Left lobe of liver (tissue), 2 donors: Measurements from ENCODE around the gene ARF5. TPM values are rescaled to one million over a fixed set of nuclear protein-coding genes. Genes with fewer than 3 reads are reported as not detected.
A peak's percentile ranks its signal among the peaks of the same experiment; 100 is the strongest.
"Not testable (repeated sequence)": the region's sequence is repeated elsewhere in the genome, so short reads cannot be mapped to it uniquely, and the experiment has no call there.

ENCODE experiments used
- ATAC-seq: fragments of 200-7000 bp; cut with Tn5 transposase; one replicate; pipeline ENCODE4 v1.9.1; 2020; ENCODE audit warnings: mild to moderate bottlenecking, moderate library complexity
- DNase-seq: peaks from one replicate; pipeline ENCODE4 v3.0.0-alpha.2; 2020; ENCODE audit warnings: low spot score
- total RNA-seq: library from RNA; stranded (reverse); gene quantifications from one replicate; pipeline ENCODE4 v1.2.1, GENCODE V29; 2021
- donor health status: DM: no; HTN: no; CAD: no; lungs with moderate emphysema.
- donor health status: DM: no; HTN: yes; CAD: no.

ARF5 gene
- total RNA-seq, result 51.9 TPM

- peak; percentile 94 for DNase-seq
- ATAC-seq, result peak; percentile 91
These were observed at the start of gene ARF5 for GRCh38 chr7:127588019-127588696. ARF5 (plus strand) TSS chr7:127588411; CDS start chr7:127588499, 88 bp downstream.

GRCh38 chr7:127539116-127539515 is 49.1 kb upstream of the ARF5 start:
- ATAC-seq (no peak), DNase-seq (no peak)

DNA sequence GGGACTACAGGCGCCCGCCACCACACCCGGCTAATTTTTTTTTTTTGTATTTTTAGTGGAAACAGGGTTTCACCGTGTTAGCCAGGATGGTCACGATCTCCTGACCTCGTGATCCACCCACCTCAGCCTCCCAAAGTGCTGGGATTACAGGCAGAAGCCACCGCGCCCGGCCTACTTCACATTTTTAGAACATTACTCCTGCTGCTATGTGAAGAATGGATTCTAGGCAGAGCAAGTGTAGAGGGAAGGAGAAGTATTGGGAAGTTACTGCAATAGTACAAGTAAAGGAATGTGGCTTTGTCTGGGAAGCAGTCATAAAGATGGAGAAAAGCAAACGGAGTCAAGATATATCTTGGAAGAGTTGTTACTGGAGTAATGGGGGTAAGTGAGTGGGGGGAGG is 47.8 kb upstream of the ARF5 start:
- not testable (repeated sequence) for ATAC-seq, DNase-seq

DNA sequence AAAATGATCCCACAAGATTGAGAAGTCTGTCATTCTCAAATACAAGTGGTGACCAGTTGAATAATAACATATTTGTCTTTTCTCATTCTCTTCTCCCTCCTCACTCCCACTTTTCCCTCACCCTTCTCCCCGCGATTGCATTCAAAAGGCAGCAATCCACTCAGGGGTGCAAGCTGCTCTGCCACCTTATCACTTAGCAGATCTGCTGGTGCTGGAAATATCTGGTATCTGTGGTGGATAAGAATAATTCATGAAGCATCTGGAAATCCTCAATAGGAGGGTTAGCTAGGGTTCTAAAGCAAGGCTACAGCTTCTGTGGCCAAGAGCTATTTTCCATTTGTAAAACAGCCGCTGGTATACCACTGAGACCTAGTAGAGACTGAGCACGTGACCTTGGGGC is 46.7 kb upstream of the ARF5 start:
- DNase-seq (no peak), ATAC-seq (no peak)

- ATAC-seq, result no peak
- no peak for DNase-seq
These were observed 41.9 kb upstream of the ARF5 start for GRCh38 chr7:127546313-127546712.

DNA sequence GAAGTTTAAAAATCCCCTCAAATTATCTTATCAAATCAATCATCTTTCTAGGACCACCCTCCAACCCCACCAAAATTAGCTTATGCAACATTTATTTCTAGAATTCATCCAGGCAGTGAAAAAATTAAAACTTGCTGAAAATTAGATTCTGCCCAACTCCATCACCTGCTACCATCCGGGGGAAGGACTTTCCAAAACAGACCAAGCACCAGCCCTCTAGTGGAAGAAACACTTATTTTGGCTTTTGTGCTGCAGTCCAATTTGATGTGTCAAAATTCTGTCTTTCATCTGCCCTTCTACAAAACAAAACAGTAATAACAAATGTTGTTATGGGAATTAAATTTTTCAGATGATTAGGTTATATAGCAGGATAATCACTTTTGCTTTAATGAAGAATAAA is 38.0 kb upstream of the ARF5 start:
- DNase-seq (no peak), ATAC-seq (no peak)

- ATAC-seq, result no peak
- DNase-seq, result no peak
These were observed 36.3 kb upstream of the ARF5 start for GRCh38 chr7:127551941-127552340.

GRCh38 chr7:127556404-127556803 is 31.8 kb upstream of the ARF5 start:
- no peak for ATAC-seq
- no peak for DNase-seq

GRCh38 chr7:127557803-127558202 is 30.4 kb upstream of the ARF5 start:
- DNase-seq (no peak), ATAC-seq (peak; percentile 64)

- no peak for DNase-seq
- ATAC-seq, result no peak
These were observed 22.0 kb upstream of the ARF5 start for GRCh38 chr7:127566242-127566641.

DNA sequence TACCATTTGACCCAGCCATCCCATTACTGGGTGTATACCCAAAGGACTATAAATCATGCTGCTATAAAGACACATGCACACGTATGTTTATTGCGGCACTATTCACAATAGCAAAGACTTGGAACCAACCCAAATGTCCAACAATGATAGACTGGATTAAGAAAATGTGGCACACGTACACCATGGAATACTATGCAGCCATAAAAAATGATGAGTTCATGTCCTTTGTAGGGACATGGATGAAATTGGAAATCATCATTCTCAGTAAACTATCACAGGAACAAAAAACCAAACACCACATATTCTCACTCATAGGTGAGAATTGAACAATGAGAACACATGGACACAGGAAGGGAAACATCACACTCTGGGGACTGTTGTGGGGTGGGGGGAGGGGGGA is 20.2 kb upstream of the ARF5 start:
- not testable (repeated sequence) for ATAC-seq, DNase-seq

DNA sequence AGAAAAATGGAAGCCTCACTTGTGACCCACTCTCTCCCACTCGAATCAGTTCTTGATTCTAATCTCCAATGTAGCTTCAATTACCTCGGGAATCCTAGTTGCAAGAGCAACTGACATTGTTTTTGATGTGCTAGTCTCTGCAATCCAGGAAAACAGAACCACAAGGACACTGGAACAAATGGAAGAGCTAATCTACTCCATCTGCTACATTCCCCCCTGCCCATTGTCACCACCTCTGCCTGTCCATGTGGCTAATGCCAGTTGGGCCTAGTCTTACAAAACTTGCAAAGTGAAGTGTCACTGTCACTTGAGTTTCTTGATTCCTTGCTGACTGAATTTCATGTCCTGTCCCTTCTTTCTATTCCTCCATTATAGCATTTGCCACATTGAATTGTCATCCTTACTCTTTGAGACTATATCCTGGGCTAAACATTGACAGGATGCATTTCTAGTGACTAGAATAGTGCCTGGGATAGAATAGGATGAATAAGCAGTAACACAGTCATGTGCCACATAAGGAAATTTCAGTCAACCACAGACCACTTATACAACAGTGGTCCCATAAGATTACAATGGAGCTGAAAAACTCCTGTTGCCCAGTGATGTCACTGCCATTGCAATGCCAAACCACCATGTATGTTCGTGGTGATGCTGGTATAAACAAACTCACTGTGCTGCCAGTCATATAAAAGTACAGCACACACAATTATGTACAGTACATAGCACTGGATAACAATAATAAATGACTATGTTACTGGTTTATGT is 16.3 kb upstream of the ARF5 start:
- DNase-seq (no peak), ATAC-seq (no peak)

GRCh38 chr7:127578036-127578684 is 10.1 kb upstream of the ARF5 start:
- no peak for DNase-seq
- no peak for ATAC-seq

GRCh38 chr7:127578711-127579275 is 9.4 kb upstream of the ARF5 start:
- no peak for ATAC-seq

DNA sequence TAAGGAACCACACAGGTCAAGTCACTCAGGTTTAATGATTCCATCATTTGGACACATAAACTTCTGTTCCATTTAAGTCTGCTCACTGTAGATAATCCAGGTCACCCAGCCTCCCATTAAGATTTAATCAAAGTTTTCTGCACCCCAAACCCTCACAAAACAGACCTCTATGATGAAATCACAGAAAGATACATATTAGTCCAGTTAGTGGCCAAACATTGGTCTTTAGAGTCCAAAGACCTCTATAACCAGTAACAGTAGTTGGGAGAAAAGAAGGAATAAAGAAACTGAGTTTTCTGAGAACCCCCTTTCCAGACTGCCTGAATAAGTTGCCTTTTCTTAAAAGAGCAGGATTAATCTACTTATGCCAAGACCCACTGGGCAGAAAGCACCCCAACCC is 7.6 kb upstream of the ARF5 start:
- ATAC-seq, result no peak
- no peak for DNase-seq

More at GRCh38 chr7:127578711-127579275, 9.4 kb upstream of the ARF5 start:
- DNase-seq, result no peak

DNA sequence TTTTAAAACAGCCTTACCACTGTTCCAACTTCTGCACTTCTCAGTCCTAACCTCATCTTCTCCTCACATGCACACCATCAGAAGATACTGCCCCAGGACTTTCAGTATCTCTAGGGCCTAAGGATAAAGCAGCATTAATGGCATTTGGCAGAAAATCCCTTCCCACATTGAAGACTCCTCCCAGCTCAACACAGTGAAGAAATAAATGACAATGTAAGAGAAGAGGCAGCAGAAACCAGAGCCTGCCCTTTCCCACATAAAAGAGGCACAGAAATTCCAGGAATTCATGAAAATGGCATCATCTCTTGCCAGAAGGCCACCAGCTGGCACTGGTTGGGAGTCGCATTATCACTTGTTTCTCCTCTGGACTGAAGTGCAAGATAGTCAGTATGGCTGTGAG is 6.5 kb upstream of the ARF5 start:
- DNase-seq, result no peak

DNA sequence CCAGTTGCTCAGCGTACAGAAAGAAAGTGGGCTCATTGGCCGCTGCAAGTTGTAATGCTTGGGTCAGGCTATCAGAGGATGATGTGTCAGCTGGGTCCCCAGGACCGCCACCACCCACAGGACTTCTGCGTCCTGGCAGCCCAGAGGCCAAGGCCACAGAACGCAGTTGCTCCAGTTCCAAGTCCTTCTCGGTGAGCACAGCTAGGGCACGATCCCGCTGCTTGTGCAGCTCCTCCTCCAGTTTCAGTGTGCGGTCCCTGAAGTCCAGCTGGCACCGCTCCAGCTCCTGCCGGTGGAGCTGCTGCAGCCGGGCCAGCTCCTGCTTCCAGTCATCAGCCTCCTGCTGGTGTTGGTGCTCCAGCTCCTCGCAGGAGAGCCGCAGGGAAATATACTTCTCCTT is 5.8 kb upstream of the ARF5 start:
- peak; percentile 91 for DNase-seq
- peak; percentile 73 for ATAC-seq

More for the DNA sequence above, 6.5 kb upstream of the ARF5 start:
- no peak for ATAC-seq

- no peak for DNase-seq
These were observed 3.6 kb upstream of the ARF5 start for GRCh38 chr7:127584648-127585043.

DNA sequence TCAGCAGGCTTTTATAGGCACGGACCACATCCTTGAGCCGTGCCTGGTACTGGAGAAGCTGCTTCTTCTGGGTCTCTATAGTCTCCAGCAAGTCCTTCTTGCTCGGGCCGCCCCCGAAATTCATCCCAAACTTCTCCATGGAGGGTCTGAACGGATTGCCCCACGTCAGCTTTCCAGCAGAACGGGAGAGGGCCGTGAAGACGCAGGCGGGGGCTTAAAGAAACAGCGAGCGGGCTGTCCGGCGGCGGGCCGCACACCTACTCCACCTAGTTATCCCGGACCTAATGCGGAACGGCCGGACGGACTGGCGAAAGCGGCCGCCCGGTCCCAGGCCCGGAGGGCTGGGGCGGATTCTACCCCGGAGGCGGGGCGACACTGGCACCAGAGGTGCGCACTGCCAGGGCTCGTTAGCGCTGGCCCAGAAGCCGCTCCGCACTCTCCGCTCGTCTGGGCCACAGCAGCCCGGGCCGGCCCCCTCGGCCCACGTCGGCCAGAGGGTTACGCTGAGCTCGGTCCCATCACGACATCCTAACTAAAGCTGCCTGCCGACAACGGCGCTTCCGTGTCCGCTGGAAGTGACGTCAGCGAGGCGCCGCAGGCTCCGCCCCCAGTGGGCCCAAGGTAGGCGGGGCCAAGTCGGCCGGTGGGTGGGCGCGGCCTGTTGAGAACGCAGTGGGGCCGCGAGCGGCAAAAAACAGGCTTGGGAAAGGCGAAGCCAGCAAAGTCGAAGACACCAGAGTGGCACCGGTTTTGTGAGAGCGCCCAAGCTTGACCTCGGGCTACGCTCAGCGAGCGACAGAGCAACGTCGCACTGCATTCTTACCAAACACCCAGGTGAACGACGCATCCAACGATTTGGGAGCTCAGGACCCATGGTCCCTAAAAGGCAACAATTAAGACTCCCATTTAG is 2.9 kb upstream of the ARF5 start, which contains the start of gene GCC1:
Gene GCC1 (minus strand): TSS at position 553 of the 910 bp plus-strand sequence. CDS start 414 bp downstream, at position 139.
- DNase-seq (peak; percentile 94), ATAC-seq (peak; percentile 71)

More at GRCh38 chr7:127584648-127585043, 3.6 kb upstream of the ARF5 start:
- ATAC-seq, result no peak

GRCh38 chr7:127586346-127586745 is 1.9 kb upstream of the ARF5 start:
- no peak for ATAC-seq
- no peak for DNase-seq
